Measurements from ENCODE around the gene MTHFD1L. TPM values are rescaled to one million over a fixed set of nuclear protein-coding genes. Genes with fewer than 3 reads are reported as not detected.
A peak's percentile ranks its signal among the peaks of the same experiment; 100 is the strongest.

The MTHFD1L gene
- total RNA-seq, 1 donor from 2014 or later: 59.1 TPM

GRCh38 chr6:150959166-150959565 is 93.7 kb downstream of the MTHFD1L start:
- H3K27me3 Mint-ChIP-seq (ENCODE audit: low read depth): no peaks in the 10 kb centered on the region
- H3K4me3 Mint-ChIP-seq: no peak overlapping the region
- H3K9me3 Mint-ChIP-seq: no peaks in the 10 kb centered on the region
- H3K36me3 Mint-ChIP-seq: peaks cover 27% of the 10 kb centered on the region
- no peak for TF ChIP-seq CTCF (IDR thresholded peaks at IDR 0.05; ENCODE audit: unreplicated experiment)
- DNase-seq (ENCODE audit: low spot score in 2 of 2, unreplicated experiment in 2 of 2): no peak
- H3K4me1 Mint-ChIP-seq: no peaks in the 10 kb centered on the region
- H3K27ac Mint-ChIP-seq: peak overlapping the region; percentile 31

DNA sequence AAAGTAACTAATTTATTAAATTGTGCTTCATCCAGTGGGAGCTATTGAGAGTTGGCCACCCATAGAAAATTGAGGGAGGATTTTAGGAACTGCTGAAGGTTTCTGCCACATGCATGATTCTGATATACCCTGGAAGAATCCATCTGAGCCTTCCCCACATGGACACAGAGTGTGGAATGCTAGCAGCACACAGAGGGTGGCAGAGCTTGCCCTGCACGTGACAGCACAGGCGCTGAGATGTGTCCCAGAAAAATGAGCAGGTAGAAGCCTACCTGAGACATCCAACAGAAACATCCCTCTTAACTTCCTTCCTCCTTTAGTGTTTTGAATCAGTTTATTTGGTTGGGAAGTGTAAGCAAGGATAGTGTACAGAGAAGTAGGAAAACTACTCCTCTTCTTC is 96.9 kb downstream of the MTHFD1L start:
- peaks cover 3% of the 10 kb centered on the region for H3K4me1 Mint-ChIP-seq
- H3K4me3 Mint-ChIP-seq: no peak overlapping the region
- H3K27ac Mint-ChIP-seq: no peak overlapping the region
- no peaks in the 10 kb centered on the region for H3K9me3 Mint-ChIP-seq
- no peak for DNase-seq (ENCODE audit: low spot score in 2 of 2, unreplicated experiment in 2 of 2)
- peaks cover 24% of the 10 kb centered on the region for H3K36me3 Mint-ChIP-seq
- H3K27me3 Mint-ChIP-seq (ENCODE audit: low read depth): no peaks in the 10 kb centered on the region
- no peak for TF ChIP-seq CTCF (IDR thresholded peaks at IDR 0.05; ENCODE audit: unreplicated experiment)

GRCh38 chr6:150964765-150965164 is 99.3 kb downstream of the MTHFD1L start:
- Mint-ChIP-seq H3K36me3 (peaks cover 24% of the 10 kb centered on the region), H3K4me3 (no peak overlapping the region), H3K9me3 (no peaks in the 10 kb centered on the region), H3K27me3 (ENCODE audit: low read depth) (no peaks in the 10 kb centered on the region), H3K4me1 (peaks cover 10% of the 10 kb centered on the region), H3K27ac (no peak overlapping the region)
- no peak for DNase-seq (ENCODE audit: low spot score in 2 of 2, unreplicated experiment in 2 of 2)
- no peak for TF ChIP-seq CTCF (IDR thresholded peaks at IDR 0.05; ENCODE audit: unreplicated experiment)

DNA sequence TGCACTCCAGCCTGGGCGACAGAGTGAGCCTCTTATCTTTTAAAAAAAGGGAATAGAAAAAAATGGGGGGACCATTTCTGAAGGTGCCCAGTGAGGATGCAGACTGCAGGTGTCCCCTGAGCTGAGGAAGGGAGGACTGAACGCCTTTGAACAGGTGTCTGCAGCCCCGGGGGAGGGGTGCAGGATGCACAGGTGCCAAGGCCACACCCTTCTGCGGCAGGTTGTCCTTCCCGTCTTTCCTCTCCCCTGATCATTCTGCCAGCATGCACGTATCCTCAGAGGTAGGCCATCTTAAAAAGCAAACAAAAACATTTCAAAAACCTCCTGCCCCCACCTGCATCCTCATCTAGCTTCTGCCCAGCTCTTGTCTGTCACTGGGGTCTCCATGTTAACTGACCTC is 101.3 kb downstream of the MTHFD1L start:
- no peaks in the 10 kb centered on the region for H3K27me3 Mint-ChIP-seq (ENCODE audit: low read depth)
- no peak overlapping the region for H3K4me3 Mint-ChIP-seq
- no peaks in the 10 kb centered on the region for H3K9me3 Mint-ChIP-seq
- DNase-seq (ENCODE audit: low spot score in 2 of 2, unreplicated experiment in 2 of 2): no peak
- H3K36me3 Mint-ChIP-seq: peaks cover 25% of the 10 kb centered on the region
- no peak overlapping the region for H3K27ac Mint-ChIP-seq
- TF ChIP-seq CTCF (IDR thresholded peaks at IDR 0.05; ENCODE audit: unreplicated experiment): no peak
- H3K4me1 Mint-ChIP-seq: peaks cover 10% of the 10 kb centered on the region

- no peak for DNase-seq (ENCODE audit: low spot score in 2 of 2, unreplicated experiment in 2 of 2)
- Mint-ChIP-seq H3K27me3 (ENCODE audit: low read depth) (no peaks in the 10 kb centered on the region), H3K4me3 (no peak overlapping the region), H3K36me3 (peaks cover 27% of the 10 kb centered on the region), H3K27ac (peak overlapping the region; percentile 54), H3K4me1 (peaks cover 10% of the 10 kb centered on the region), H3K9me3 (no peaks in the 10 kb centered on the region)
- no peak for TF ChIP-seq CTCF (IDR thresholded peaks at IDR 0.05; ENCODE audit: unreplicated experiment)
Observed at GRCh38 chr6:150967381-150967780, 101.9 kb downstream of the MTHFD1L start.

DNA sequence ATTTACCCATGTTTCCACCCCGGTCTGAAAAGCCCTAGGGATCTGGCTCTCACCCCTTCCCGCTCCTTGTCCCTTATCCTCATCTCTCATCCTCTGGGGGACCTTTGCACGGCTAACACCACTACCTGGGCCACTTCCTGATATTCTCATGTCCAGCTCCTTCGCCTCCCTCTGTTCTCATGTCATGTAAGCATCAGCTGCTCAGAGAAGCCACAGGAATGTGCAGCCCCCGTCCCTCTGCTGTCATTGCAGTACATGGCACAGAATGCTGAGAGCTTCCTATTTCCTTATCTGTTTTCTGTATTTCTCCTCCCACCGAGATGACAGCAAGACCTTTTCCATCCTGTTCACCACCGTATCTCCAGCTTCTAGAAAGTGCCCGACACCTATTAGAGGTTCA is 102.4 kb downstream of the MTHFD1L start:
- Mint-ChIP-seq H3K4me1 (peaks cover 13% of the 10 kb centered on the region), H3K27me3 (ENCODE audit: low read depth) (no peaks in the 10 kb centered on the region), H3K36me3 (peaks cover 29% of the 10 kb centered on the region), H3K27ac (peak overlapping the region; percentile 54), H3K9me3 (no peaks in the 10 kb centered on the region), H3K4me3 (no peak overlapping the region)
- DNase-seq (ENCODE audit: low spot score in 2 of 2, unreplicated experiment in 2 of 2): no peak
- no peak for TF ChIP-seq CTCF (IDR thresholded peaks at IDR 0.05; ENCODE audit: unreplicated experiment)

Data from mesothelial cell of epicardium (in vitro differentiated cells).